ENCODE data around the gene ANKRD49. TPM values are rescaled to one million over a fixed set of nuclear protein-coding genes. Genes with fewer than 3 reads are reported as not detected.

ANKRD49 gene
- total RNA-seq, 1 experiment from 2014 or later: 20.2 TPM

- DNase-seq (ENCODE audit: low read depth): no peak
Measured at GRCh38 chr11:94544646-94545263, 51.0 kb downstream of the ANKRD49 start.

- DNase-seq (ENCODE audit: low read depth): no peak
Measured at GRCh38 chr11:94545264-94546161, 51.7 kb downstream of the ANKRD49 start.

- DNase-seq (ENCODE audit: low read depth): no peak
Measured at GRCh38 chr11:94546162-94546470, 52.3 kb downstream of the ANKRD49 start.

- no peak for DNase-seq (ENCODE audit: low read depth)
Measured at GRCh38 chr11:94546886-94547285, 53.1 kb downstream of the ANKRD49 start.

DNA sequence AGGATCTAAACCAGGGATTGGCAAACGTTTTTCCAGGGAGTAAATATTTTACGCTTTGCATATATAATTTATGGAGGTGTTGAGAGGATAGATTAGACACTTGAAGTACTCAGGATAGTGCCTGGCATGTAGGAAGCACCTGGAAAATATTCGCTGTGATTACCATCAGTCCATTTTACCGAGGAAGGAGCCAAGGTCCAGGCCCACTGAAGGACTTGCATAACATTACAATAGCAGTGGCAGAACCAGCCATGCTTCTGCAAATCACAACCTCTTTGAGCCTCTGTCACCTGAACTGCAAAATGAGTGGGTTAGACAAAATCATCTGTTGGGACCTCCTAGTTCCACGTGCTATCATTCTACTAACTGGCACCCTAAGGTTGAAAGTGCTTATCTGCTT is 55.4 kb downstream of the ANKRD49 start:
- no peak for DNase-seq (ENCODE audit: low read depth)

Other genes with a start within 250 kb of the ANKRD49 start
- not detected in 2 replicates for gene IZUMO1R, start 189.4 kb upstream of the ANKRD49 start, total RNA-seq (2014; rRNA removed; shearing (Covaris generic))
- 0.02 TPM in 1 of 2 replicates, not detected in the other for gene GPR83, start 92.6 kb upstream of the ANKRD49 start, total RNA-seq (2014; rRNA removed; shearing (Covaris generic))
- gene MRE11, start 140 bp upstream of the ANKRD49 start, total RNA-seq (2014; rRNA removed; shearing (Covaris generic)): 28.8 and 31.9 TPM in 2 replicates
- gene C11orf97, start 18.5 kb downstream of the ANKRD49 start, total RNA-seq (2014; rRNA removed; shearing (Covaris generic)): not detected in 2 replicates
- 0.49 and 2.2 TPM in 2 replicates for gene FUT4, start 49.9 kb downstream of the ANKRD49 start, total RNA-seq (2014; rRNA removed; shearing (Covaris generic))
- 0.15 and 0.71 TPM in 2 replicates for gene PIWIL4, start 73.4 kb downstream of the ANKRD49 start, total RNA-seq (2014; rRNA removed; shearing (Covaris generic))